ENCODE results near the gene MACROD2.

MACROD2 gene

GRCh38 chr20:14069796-14070195 lies 74.5 kb downstream of the MACROD2 start:
- no peak for TF ChIP-seq CTCF (conservative IDR thresholded peaks at IDR 0.05; ENCODE audit: low read depth, low read length)
- no peak overlapping the region for H3K4me3 ChIP-seq (ENCODE audit: low read depth, low read length)
- DNase-seq (ENCODE audit: low read depth): no peak

GRCh38 chr20:14093652-14094051 lies 98.3 kb downstream of the MACROD2 start:
- no peak for TF ChIP-seq CTCF (conservative IDR thresholded peaks at IDR 0.05; ENCODE audit: low read depth, low read length)
- no peak overlapping the region for H3K4me3 ChIP-seq (ENCODE audit: low read depth, low read length)
- DNase-seq (ENCODE audit: low read depth): no peak

- no peak overlapping the region for H3K4me3 ChIP-seq (ENCODE audit: low read depth, low read length)
- no peak for TF ChIP-seq CTCF (conservative IDR thresholded peaks at IDR 0.05; ENCODE audit: low read depth, low read length)
Observed at GRCh38 chr20:14098261-14098660, 102.9 kb downstream of the MACROD2 start.

GRCh38 chr20:14113416-14113815 lies 118.1 kb downstream of the MACROD2 start:
- TF ChIP-seq CTCF (conservative IDR thresholded peaks at IDR 0.05; ENCODE audit: low read depth, low read length): no peak
- DNase-seq (ENCODE audit: low read depth): no peak
- no peak overlapping the region for H3K4me3 ChIP-seq (ENCODE audit: low read depth, low read length)

More at GRCh38 chr20:14098261-14098660, 102.9 kb downstream of the MACROD2 start:
- no peak for DNase-seq (ENCODE audit: low read depth)

- no peak for TF ChIP-seq CTCF (conservative IDR thresholded peaks at IDR 0.05; ENCODE audit: low read depth, low read length)
- H3K4me3 ChIP-seq (ENCODE audit: low read depth, low read length): no peak overlapping the region
- no peak for DNase-seq (ENCODE audit: low read depth)
Observed at GRCh38 chr20:14114065-14114704, 118.9 kb downstream of the MACROD2 start.

- no peak overlapping the region for H3K4me3 ChIP-seq (ENCODE audit: low read depth, low read length)
- no peak for DNase-seq (ENCODE audit: low read depth)
- TF ChIP-seq CTCF (conservative IDR thresholded peaks at IDR 0.05; ENCODE audit: low read depth, low read length): no peak
Observed at GRCh38 chr20:14116037-14116436, 120.7 kb downstream of the MACROD2 start.

- no peak overlapping the region for H3K4me3 ChIP-seq (ENCODE audit: low read depth, low read length)
- TF ChIP-seq CTCF (conservative IDR thresholded peaks at IDR 0.05; ENCODE audit: low read depth, low read length): no peak
- DNase-seq (ENCODE audit: low read depth): no peak
Observed at GRCh38 chr20:14117768-14118167, 122.5 kb downstream of the MACROD2 start.
